GM19025 (cell line): ENCODE data around the gene NKX1-2.
A peak's percentile ranks its signal among the peaks of the same experiment; 100 is the strongest.

ENCODE experiments used
- ATAC-seq: cut with Tn5 transposase; IDR thresholded peaks from one replicate; pipeline ENCODE4 v1.9.1; 2021; ENCODE audit warnings: mild to moderate bottlenecking, low read depth, moderate library complexity; ENCODE audit not compliant: unreplicated experiment

Gene NKX1-2

DNA sequence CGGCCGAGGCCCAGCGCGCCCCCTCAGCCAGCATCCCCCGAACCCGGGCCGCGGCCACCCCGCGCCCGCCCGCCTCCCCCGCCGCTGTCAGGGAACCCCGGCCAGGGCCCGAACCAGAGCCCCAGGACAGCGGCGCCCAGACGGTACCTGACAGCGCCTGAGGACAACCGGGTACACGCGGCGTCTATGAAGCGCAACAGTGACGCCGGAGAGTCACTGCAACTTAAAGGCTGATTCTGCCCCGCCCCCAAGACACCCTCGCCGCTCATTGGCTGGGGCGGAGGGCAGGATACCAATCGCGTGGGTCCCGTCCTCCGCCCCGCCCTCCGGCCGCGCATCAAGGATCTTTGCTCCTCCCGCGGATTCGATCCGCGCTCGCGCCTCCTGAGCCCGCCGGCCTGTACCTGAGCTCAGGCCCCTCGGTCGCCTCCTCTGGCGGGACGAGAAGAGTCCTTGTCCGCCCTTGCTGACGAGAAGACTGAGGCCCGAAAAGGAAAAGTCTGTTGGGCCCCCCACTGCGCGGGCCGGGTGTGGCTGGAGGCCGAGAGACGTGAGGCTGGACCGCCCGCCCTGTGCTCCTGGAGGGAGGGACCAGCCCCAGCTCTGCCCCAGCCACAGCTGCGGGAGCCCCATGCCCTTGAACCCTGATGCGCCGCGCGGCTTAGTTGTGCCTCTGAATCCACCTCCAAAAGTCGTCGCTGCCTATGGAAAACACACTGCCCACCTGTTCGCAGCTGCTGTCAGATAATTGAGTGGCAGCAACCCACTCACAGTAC, 30.9 kb downstream of the NKX1-2 start, which contains the start of gene OAT:
Gene OAT (minus strand): TSS at position 198 of the 776 bp plus-strand sequence. CDS start 6,752 bp downstream, outside the sequence.
- ATAC-seq = peak; percentile 97

- peak; percentile 15 for ATAC-seq
Measured at GRCh38 chr10:124417895-124418725, 31.7 kb downstream of the NKX1-2 start.

DNA sequence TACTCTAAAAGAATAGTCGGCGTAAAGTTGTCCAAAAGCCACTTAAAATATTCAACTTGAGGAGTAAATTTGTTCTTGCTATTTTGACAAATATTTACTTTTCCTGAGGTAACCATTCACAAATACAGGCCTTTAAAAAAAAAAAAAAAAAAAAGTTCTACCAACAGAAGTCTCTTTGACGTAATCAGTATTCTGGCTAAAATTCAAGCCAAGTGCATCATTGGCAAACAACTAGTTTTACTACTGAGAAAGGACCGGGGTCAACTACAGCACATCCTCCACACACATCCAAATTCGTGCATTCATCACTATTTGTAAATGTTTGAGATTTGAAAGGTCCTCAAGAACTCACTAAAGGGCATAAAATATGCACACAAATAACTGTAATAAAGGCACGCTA, 33.1 kb downstream of the NKX1-2 start:
- ATAC-seq = no peak

DNA sequence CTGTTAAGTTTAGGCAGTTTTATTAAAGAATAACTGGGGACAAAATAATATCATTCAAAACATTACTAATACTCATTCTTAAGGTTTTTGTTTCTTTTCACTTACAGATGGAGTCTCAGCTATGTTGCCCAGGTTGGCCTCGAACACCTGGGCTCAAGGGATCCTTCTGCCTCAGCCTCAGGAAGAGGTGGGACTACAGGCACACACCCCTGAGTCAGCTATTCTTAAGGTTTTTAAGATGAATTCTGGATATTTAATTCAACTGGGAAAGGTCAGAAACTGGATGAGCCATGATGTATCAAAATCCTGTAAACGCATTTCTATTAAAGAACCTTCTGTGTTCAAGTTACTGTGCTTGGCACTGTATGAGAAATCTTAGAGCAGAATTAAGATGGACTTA, 34.6 kb downstream of the NKX1-2 start:
- no peak for ATAC-seq

DNA sequence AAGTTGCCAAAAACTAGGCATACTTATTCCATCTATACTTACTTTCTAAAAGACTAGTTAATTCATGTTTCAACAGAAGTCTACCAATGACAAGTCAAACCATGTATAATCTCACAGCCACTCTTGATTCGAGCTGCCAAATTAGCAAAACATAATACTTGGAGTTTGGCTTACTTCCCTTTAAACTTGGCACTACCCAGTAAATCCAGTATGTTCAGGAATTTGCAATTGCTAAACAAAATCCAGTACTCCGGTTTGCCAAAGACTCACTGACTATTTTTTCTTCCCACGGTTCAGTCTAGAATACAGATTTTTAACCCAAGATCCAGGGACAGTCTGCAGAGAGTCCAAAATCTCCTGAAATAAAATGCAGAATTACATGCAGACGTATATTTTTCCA, 35.8 kb downstream of the NKX1-2 start:
- ATAC-seq = no peak

DNA sequence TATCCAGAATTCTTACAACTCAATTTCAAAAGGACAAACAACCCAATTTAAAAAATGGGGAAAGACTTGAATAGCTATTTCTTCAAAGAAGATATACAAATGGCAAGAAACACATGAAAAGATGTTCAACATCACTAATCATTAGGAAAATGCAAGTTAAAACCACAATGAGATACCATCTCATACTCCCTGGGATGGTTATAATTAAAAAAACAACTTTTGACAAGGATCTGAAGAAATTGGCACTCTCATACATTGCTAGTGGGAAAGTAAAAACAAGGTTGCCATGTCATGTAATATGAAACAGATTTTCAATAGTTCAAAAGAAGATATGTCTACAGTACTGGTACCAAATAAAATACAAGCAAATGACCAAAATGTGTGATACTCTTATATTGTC, 40.1 kb downstream of the NKX1-2 start:
- no peak for ATAC-seq

- ATAC-seq = no peak
Measured at GRCh38 chr10:124408357-124408756, 41.5 kb downstream of the NKX1-2 start.

DNA sequence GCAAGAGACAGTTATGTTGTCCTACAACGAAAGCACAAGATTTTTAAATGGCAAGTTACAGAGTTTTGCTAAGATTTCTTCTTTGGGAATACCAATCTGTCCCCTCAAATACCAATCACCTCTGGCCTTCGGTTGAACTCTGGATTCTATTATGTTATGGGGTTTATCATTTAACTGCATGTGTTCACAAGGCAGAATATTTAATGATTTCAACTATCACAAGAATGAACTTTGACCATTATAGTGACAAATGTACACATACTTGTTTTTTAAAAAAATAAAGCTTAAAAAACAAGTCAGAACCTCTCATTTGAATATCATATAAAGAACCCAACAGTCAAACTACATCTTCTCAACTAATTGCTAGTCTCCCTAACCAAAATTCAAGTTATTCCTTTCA, 42.4 kb downstream of the NKX1-2 start:
- no peak for ATAC-seq

DNA sequence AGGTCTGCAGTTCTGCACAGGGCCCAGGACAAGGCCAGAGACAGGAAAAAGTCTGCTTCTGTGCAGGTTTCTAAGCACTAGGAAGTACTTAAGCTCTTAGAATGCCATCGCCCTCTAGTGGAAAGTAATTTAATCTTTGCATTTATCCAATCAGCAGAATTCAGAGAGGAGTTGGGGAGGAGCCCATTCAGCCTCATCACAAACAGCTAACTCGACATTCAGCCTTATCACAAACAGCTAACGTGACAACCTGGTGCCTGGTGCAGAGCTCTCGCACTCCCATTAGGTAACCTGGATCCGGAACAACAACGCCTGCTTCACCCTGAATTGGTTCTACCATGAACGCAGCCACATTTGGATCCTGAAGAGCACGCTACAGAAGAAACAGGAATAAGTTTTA, 46.3 kb downstream of the NKX1-2 start:
- no peak for ATAC-seq

DNA sequence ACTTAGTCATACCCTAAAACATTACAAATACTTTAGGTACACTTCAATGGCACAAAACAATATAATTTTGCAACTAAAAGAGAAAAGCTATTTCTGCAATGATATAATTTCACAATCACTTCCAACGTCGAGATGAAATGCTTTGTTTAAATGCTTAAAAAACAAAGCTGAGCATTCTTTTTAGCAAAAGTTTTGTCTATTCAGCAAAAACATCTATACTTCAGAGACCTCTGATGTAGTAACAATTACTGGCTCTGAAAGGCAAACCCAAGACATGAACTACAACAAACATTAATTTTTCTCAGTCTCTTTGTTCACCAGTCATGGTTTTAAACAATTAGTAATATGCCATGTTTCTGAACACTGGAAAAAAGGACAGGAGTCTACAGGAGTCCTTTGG, 47.6 kb downstream of the NKX1-2 start:
- no peak for ATAC-seq

DNA sequence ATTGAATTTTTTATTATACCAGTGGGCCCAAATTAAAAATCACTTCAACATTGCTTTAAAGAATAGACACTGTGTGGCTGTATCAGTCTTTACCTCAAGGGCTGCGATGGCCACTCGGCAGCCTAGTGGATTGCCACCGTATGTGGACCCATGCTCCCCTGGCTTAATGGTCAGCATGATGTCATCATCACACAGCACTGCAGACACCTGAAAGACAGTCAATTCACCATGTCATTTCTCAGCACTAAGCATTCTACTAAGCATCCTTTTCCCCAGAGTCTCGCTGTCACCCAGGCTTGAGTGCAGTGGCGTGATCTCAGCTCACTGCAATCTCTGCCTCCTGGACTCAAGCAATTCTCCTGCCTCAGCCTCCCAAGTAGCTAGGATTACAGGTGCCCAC, 48.2 kb downstream of the NKX1-2 start:
- ATAC-seq = no peak
